H9 (cell line): Measurements from ENCODE around the gene HOXD10. TPM values are rescaled to one million over a fixed set of nuclear protein-coding genes. Genes with fewer than 3 reads are reported as not detected.
A peak's percentile ranks its signal among the peaks of the same experiment; 100 is the strongest.

Experiments
- DNase-seq: peaks from one replicate; pipeline ENCODE4 v3.0.0-alpha.2; 2017
- H2AFZ ChIP-seq: one replicate; pipeline ENCODE4 v1.6.1; 2013; ENCODE audit warnings: mild to moderate bottlenecking, low read length, control low read depth, moderate library complexity
- H2AK5ac ChIP-seq: 2 replicates; pipeline ENCODE4 v1.6.1; 2013; ENCODE audit warnings: low read length, control low read depth, mixed read lengths; ENCODE audit not compliant: insufficient read length
- H2BK120ac ChIP-seq: one replicate; pipeline ENCODE4 v1.6.1; 2013; ENCODE audit warnings: low read depth, mild to moderate bottlenecking, low read length, control low read depth, inconsistent platforms; ENCODE audit not compliant: poor library complexity, severe bottlenecking
- H2BK12ac ChIP-seq: 2 replicates; pipeline ENCODE4 v1.6.1; 2013; ENCODE audit warnings: low read length, control low read depth, mixed read lengths, low read depth; ENCODE audit not compliant: insufficient read length
- H2BK15ac ChIP-seq: 2 replicates; pipeline ENCODE4 v1.6.1; 2013; ENCODE audit warnings: low read depth, low read length, control low read depth
- H2BK20ac ChIP-seq: one replicate; pipeline ENCODE4 v1.6.1; 2013; ENCODE audit warnings: low read depth, mild to moderate bottlenecking, low read length, control low read depth, inconsistent platforms; ENCODE audit not compliant: poor library complexity, severe bottlenecking
- H2BK5ac ChIP-seq: 2 replicates; pipeline ENCODE4 v1.6.1; 2013; ENCODE audit warnings: low read length, control low read depth, mixed read lengths; ENCODE audit not compliant: insufficient read length
- H3K14ac ChIP-seq: 2 replicates; pipeline ENCODE4 v1.6.1; 2013; ENCODE audit warnings: low read length, control low read depth; ENCODE audit not compliant: insufficient read depth
- H3K18ac ChIP-seq: 2 replicates; pipeline ENCODE4 v1.6.1; 2013; ENCODE audit warnings: low read depth, mild to moderate bottlenecking, mixed read lengths, low read length, control low read depth; ENCODE audit not compliant: insufficient read length
- H3K23ac ChIP-seq: 2 replicates; pipeline ENCODE4 v1.6.1; 2013; ENCODE audit warnings: low read length, control low read depth, mixed read lengths, low read depth; ENCODE audit not compliant: insufficient read length
- H3K23me2 ChIP-seq: 2 replicates; pipeline ENCODE4 v1.6.1; 2013; ENCODE audit warnings: low read depth, mild to moderate bottlenecking, mixed read lengths, low read length, control low read depth; ENCODE audit not compliant: insufficient read length, poor library complexity, severe bottlenecking
- H3K27ac ChIP-seq: 2 replicates; pipeline ENCODE4 v1.5.1; 2013; ENCODE audit warnings: low read length, control low read depth, mixed read lengths, low read depth; ENCODE audit not compliant: insufficient read length
- H3K27me3 ChIP-seq: 2 replicates; pipeline ENCODE4 v1.6.1; 2013; ENCODE audit warnings: low read length, control low read depth, inconsistent platforms; ENCODE audit not compliant: insufficient read depth
- H3K4ac ChIP-seq: 2 replicates; pipeline ENCODE4 v1.6.1; 2013; ENCODE audit warnings: low read depth, mild to moderate bottlenecking, control low read depth, inconsistent platforms, low read length, moderate library complexity
- H3K4me1 ChIP-seq: 2 replicates; pipeline ENCODE4 v1.6.1; 2013; ENCODE audit warnings: low read length, control low read depth, inconsistent platforms; ENCODE audit not compliant: insufficient read depth
- H3K4me2 ChIP-seq: 2 replicates; pipeline ENCODE4 v1.6.1; 2013; ENCODE audit warnings: low read length, control low read depth, mixed read lengths; ENCODE audit not compliant: insufficient read length, insufficient read depth
- H3K56ac ChIP-seq: 2 replicates; pipeline ENCODE4 v1.6.1; 2013; ENCODE audit warnings: low read depth, mild to moderate bottlenecking, mixed read lengths, low read length, control low read depth; ENCODE audit not compliant: insufficient read length
- H3K79me1 ChIP-seq: 2 replicates; pipeline ENCODE4 v1.6.1; 2013; ENCODE audit warnings: low read depth, mild to moderate bottlenecking, moderate library complexity, low read length, control low read depth, inconsistent platforms; ENCODE audit not compliant: insufficient read depth, poor library complexity, severe bottlenecking
- H3K79me2 ChIP-seq: 2 replicates; pipeline ENCODE4 v1.6.1; 2013; ENCODE audit warnings: low read length, control low read depth, inconsistent platforms; ENCODE audit not compliant: insufficient read depth
- H3K9ac ChIP-seq: 2 replicates; pipeline ENCODE4 v1.6.1; 2013; ENCODE audit warnings: low read length, control low read depth, mixed read lengths; ENCODE audit not compliant: insufficient read length; ENCODE audit errors: extremely low read depth
- H3K9me3 ChIP-seq: one replicate; pipeline ENCODE4 v1.6.1; 2013; ENCODE audit warnings: low read depth, low read length, inconsistent platforms; ENCODE audit not compliant: control insufficient read depth
- H3T11ph ChIP-seq: one replicate; pipeline ENCODE4 v1.6.1; 2013; ENCODE audit warnings: mild to moderate bottlenecking, low read length, control low read depth, inconsistent platforms
- H4K20me1 ChIP-seq: one replicate; pipeline ENCODE4 v1.6.1; 2013; ENCODE audit not compliant: control insufficient read depth, insufficient read length, insufficient read depth
- H4K5ac ChIP-seq: 2 replicates; pipeline ENCODE4 v1.6.1; 2013; ENCODE audit warnings: low read depth, mild to moderate bottlenecking, mixed read lengths, low read length, control low read depth; ENCODE audit not compliant: insufficient read length
- H4K8ac ChIP-seq: replicated peaks from 2 replicates; pipeline ENCODE4 v1.6.1; 2013; ENCODE audit warnings: low read length, control low read depth, mixed read lengths, low read depth; ENCODE audit not compliant: insufficient read length
- H4K91ac ChIP-seq: 2 replicates; pipeline ENCODE4 v1.6.1; 2013; ENCODE audit warnings: low read depth, mild to moderate bottlenecking, moderate library complexity, mixed read lengths, low read length, control low read depth; ENCODE audit not compliant: insufficient read length
- H3K27ac Mint-ChIP-seq, 3 experiments: 2 replicates in 2 of 3; 3 replicates in 1 of 3; pipeline ENCODE4 v1.8.0; 2020 to 2021; ENCODE audit warnings: mixed read lengths in 3 of 3, mild to moderate bottlenecking in 1 of 3, moderate library complexity in 1 of 3
- H3K27me3 Mint-ChIP-seq: 2 replicates; pipeline ENCODE4 v1.8.0; 2021; ENCODE audit warnings: low read depth, mild to moderate bottlenecking, moderate library complexity, mixed read lengths
- H3K36me3 Mint-ChIP-seq, 3 experiments: 2 replicates in 2 of 3; 3 replicates in 1 of 3; pipeline ENCODE4 v1.8.0; 2020 to 2021; ENCODE audit warnings: low read depth in 3 of 3, mixed read lengths in 3 of 3; ENCODE audit not compliant: insufficient read depth in 1 of 3
- H3K4me1 Mint-ChIP-seq, 2 experiments: 2 replicates each; pipeline ENCODE4 v1.8.0; 2020; ENCODE audit warnings: mixed read lengths in 2 of 2
- H3K4me3 Mint-ChIP-seq, 2 experiments: 2 replicates in 1 of 2; 3 replicates in 1 of 2; pipeline ENCODE4 v1.8.0; 2020 to 2021; ENCODE audit warnings: mild to moderate bottlenecking in 2 of 2, mixed read lengths in 2 of 2, moderate library complexity in 1 of 2
- H3K9me3 Mint-ChIP-seq, 2 experiments: 2 replicates in 1 of 2; 3 replicates in 1 of 2; pipeline ENCODE4 v1.8.0; 2020; ENCODE audit warnings: mild to moderate bottlenecking in 2 of 2, mixed read lengths in 2 of 2, moderate library complexity in 1 of 2
- CTCF ChIP-seq: fragments of 200-600 bp; sonication (generic); conservative IDR thresholded peaks from 3 replicates; pipeline ENCODE4 v1.8.0; 2021; ENCODE audit warnings: antibody characterized with exemption, mild to moderate bottlenecking
- WGBS: extraction: QIAGEN DNeasy Blood & Tissue Kit; methylation state at CpG from one replicate; pipeline ENCODE4 v1.1.7; 2013; ENCODE audit warnings: missing lambda C conversion rate, low lambda C conversion rate, mixed read lengths; ENCODE audit not compliant: insufficient read length; ENCODE audit errors: extremely low coverage; 5-methylcytosine and 5-hydroxymethylcytosine counted together
- total RNA-seq: library from RNA; stranded (reverse); gene quantifications from 2 replicates; pipeline ENCODE4 v1.2.1, GENCODE V29; 2021

Gene HOXD10
- total RNA-seq, 1 experiment from 2014 or later: not detected

DNA sequence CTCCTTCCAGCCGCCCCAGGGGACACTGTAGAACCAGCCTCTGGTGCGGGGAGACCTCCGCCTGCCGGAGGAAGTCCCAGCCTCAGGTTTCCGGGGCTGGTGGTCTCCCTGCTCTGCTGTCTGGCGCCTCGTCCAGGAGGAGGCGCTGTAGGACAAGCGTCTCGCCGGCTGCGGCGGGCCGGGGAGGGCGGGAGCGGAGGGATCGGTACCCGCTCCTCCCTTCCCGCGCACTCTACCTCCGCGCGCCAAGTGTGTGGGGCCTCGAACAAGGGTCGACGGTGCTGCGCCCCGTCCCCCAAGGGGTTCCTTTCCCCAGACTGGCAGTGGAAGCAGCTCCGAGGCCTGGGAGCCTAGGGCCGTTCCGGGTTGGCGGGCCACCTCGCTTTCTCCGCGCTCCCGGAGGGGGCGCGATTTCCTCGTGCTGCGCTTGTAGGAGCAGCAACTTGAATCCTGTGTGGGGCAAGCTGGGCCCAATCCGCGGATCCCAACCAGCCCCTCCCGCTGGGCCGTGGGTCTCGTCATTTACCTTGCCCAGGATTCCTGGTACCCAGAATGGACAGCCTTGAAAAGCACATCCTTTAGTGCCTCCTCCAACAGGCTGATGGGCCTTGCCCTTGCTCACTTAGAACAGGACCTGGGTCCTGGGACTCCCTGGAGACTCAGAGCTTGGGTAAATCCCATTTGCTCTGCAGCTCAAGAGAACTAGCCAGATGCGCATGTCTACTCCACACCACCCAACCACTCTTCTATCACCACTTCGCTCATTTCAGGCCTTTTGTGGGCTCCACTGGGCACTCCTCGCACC, 24.1 kb downstream of the HOXD10 start:
- peaks cover 8% of the 10 kb centered on the region for H3K23me2 ChIP-seq
- peak; percentile 99 for TF ChIP-seq CTCF
- no peak overlapping the region for H2AFZ ChIP-seq
- no peak overlapping the region for H3K27ac ChIP-seq
- no peak overlapping the region for H2BK15ac ChIP-seq
- no peak overlapping the region for H2BK20ac ChIP-seq
- WGBS: no CpG with 5 or more reads among the region's 48 CpGs
- peak overlapping the region; percentile 54; the same call in 1 of the 2 replicates for H3K14ac ChIP-seq
- Mint-ChIP-seq H3K9me3 (peaks cover 0 to 6% of the 10 kb centered on the region in 2 experiments; a peak in 3 of 5 replicates), H3K4me3 (peak overlapping the region; percentile 52 to 74), H3K4me1 (peaks cover 2 to 10% of the 10 kb centered on the region in 2 experiments; a peak in 3 of 4 replicates), H3K27ac (no peak overlapping the region), H3K27me3 (peaks cover 98% of the 10 kb centered on the region), H3K36me3 (no peaks in the 10 kb centered on the region)
- H3K79me1 ChIP-seq: no peaks in the 10 kb centered on the region
- no peak overlapping the region for H3T11ph ChIP-seq
- H3K4me1 ChIP-seq: no peaks in the 10 kb centered on the region
- H3K27me3 ChIP-seq: peaks cover 85% of the 10 kb centered on the region
- no peaks in the 10 kb centered on the region for H3K79me2 ChIP-seq
- H2AK5ac ChIP-seq: no peak overlapping the region
- H4K91ac ChIP-seq: no peak overlapping the region
- H4K8ac ChIP-seq: no peak overlapping the region
- no peak overlapping the region for H3K18ac ChIP-seq
- H3K23ac ChIP-seq: no peak overlapping the region
- no peaks in the 10 kb centered on the region for H4K20me1 ChIP-seq
- no peak overlapping the region for H4K5ac ChIP-seq
- H3K56ac ChIP-seq: no peak overlapping the region
- H2BK5ac ChIP-seq: no peak overlapping the region
- no peaks in the 10 kb centered on the region for H3K9me3 ChIP-seq
- H3K4me2 ChIP-seq: peak overlapping the region; percentile 30
- no peak overlapping the region for H2BK120ac ChIP-seq
- H2BK12ac ChIP-seq: no peak overlapping the region
- DNase-seq: peak; percentile 88
- no peak overlapping the region for H3K4ac ChIP-seq
- no peak overlapping the region for H3K9ac ChIP-seq
